HG02798 (cell line): ENCODE results near the gene DPH2.
A peak's percentile ranks its signal among the peaks of the same experiment; 100 is the strongest.

Experiments
- ATAC-seq: cut with Tn5 transposase; IDR thresholded peaks from one replicate; pipeline ENCODE4 v1.9.1; 2021; ENCODE audit warnings: mild to moderate bottlenecking; ENCODE audit not compliant: unreplicated experiment, poor library complexity

DPH2 gene

GRCh38 chr1:43942411-43942810 is 27.4 kb upstream of the DPH2 start:
- ATAC-seq, result no peak

GRCh38 chr1:43944860-43945259 is 24.9 kb upstream of the DPH2 start:
- no peak for ATAC-seq

- ATAC-seq, result no peak
Measured at GRCh38 chr1:43945674-43946235, 24.1 kb upstream of the DPH2 start.

GRCh38 chr1:43946236-43947060 is 23.4 kb upstream of the DPH2 start, which contains the start of gene IPO13:
TSS of gene IPO13 (plus strand) at chr1:43946950. CDS start at chr1:43947601, 651 bp downstream.
- ATAC-seq, result peak; percentile 94

- ATAC-seq, result no peak
Measured at GRCh38 chr1:43947061-43947873, 22.5 kb upstream of the DPH2 start.

- ATAC-seq, result no peak
Measured at GRCh38 chr1:43947874-43948437, 21.9 kb upstream of the DPH2 start.

- ATAC-seq, result no peak
Measured at GRCh38 chr1:43949678-43950077, 20.1 kb upstream of the DPH2 start.

GRCh38 chr1:43951021-43951985 is 18.5 kb upstream of the DPH2 start:
- ATAC-seq, result no peak

GRCh38 chr1:43952731-43953346 is 17.0 kb upstream of the DPH2 start:
- ATAC-seq, result no peak

GRCh38 chr1:43953361-43953760 is 16.4 kb upstream of the DPH2 start:
- no peak for ATAC-seq

- ATAC-seq, result no peak
Measured at GRCh38 chr1:43954036-43954435, 15.8 kb upstream of the DPH2 start.

GRCh38 chr1:43956234-43956633 is 13.6 kb upstream of the DPH2 start:
- no peak for ATAC-seq

GRCh38 chr1:43957407-43958040 is 12.3 kb upstream of the DPH2 start:
- ATAC-seq, result no peak

- ATAC-seq, result no peak
Measured at GRCh38 chr1:43958351-43959255, 11.2 kb upstream of the DPH2 start.

GRCh38 chr1:43960798-43961197 is 9.0 kb upstream of the DPH2 start:
- ATAC-seq, result no peak

GRCh38 chr1:43961692-43962091 is 8.1 kb upstream of the DPH2 start:
- no peak for ATAC-seq

- ATAC-seq, result no peak
Measured at GRCh38 chr1:43962324-43962723, 7.5 kb upstream of the DPH2 start.

GRCh38 chr1:43963006-43963405 is 6.8 kb upstream of the DPH2 start:
- no peak for ATAC-seq
